SK-N-DZ (cell line): ENCODE data around the gene SOX2.

Experiments used
- DNase-seq: peaks from one replicate; pipeline ENCODE4 v3.0.0-alpha.2; 2015; ENCODE audit warnings: low spot score

SOX2 gene

DNA sequence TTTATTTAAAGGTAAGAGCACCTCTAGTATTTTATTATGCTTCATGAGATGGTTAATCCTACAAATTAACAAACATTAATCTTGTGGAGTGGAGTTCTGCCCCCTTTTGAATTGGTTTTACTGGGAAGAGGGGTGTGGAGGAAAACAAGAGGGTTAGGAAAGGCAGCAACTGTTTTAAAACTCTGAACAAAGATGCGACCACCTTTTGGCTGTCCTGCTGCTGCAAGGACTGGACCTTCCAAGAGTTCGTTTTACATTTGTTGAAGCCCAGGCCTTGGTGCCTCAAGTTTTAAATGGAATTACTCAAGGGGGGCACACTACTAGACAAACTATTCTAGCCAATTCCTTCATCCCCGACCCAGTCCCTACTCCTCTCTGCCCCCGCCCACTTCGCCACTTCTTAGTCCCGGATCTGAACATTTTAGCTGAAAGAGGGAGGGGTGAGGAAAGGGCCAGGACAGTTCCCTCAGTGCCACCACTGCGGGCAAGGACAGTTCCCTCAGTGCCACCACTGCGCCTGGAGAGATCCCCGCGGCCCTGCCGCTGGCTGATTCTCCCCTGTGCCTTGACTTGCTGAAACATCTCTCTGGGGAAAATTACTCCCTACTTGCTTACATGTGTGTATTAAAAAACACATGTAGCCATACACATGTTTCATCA, 11.2 kb downstream of the SOX2 start:
- DNase-seq: no peak

DNA sequence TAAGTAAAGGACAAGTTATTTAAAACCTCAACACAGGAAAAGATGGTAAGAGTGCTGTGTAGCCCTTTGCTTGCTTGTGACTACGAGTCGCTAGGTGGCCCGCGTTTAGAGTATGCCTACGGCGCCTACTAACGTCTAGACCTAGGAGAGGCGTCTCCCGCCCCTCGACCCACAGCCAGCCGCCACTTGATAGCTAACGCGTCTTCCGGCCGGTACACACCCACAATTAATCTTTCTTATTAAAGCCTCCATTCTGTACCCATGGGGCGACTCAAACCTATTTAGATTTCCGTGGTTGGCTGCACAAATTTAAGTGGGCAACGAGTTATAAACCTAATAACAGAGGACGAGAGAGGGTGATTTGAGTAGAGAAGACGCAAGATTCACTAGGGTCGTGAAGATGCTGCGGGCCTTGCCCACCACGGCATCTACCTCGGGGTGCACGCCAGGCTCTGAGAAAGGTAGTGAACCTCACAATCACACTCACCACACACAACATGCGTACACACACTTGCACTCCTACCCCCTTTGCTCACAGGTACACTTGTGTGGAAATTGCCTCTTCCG, 12.0 kb downstream of the SOX2 start:
- DNase-seq: no peak

GRCh38 chr3:181724192-181724965, 12.7 kb downstream of the SOX2 start:
- no peak for DNase-seq

DNA sequence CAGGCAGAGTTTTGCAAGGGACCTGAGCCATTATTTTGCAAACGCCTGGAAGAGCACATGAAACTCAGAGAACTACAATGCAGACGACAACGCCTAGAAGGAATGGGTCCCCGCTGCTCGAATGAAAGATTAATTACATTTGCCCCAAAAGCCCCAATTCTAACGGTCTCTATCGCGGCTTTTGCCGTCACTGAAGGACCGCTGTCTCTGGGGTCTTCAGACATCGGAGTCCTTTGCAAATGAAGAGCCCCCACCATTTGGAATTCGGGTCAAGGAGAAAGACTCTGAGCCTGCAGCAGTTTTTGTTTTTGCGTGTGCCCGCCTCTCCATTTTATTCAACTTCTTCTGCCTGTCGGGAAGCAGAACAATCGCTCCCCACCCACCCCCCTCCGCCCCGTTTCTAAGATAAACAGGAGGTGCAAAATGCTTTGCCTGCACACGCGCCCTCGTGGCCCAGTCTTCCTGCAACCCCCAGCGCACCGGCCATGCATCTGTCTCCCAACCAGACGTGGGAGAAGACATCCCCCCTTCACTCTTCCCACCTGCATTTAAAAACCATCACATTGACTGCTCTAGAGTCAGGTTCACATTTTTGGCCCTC, 13.5 kb downstream of the SOX2 start:
- no peak for DNase-seq

DNA sequence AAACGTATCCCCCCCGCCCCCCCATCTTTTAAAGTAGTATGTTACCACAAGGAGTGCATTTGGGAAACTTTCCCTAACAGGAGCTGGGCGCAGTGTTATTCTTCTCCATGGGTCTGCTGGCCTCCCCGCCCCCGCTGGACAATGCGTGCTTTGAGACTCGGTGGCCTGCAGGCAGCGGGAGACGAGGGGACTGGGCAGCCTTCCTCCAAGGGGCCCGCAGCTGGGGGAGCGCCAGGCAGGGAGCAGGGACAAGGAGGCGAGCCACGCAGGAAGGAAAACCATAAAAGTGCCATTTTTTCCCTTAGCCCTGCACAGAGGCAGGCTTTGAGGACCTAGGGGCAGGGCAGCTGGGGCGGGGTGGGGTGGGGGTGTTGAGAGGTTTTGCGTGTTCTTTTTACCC, 14.1 kb downstream of the SOX2 start:
- DNase-seq: no peak

- peak; percentile 14 for DNase-seq
Measured at GRCh38 chr3:181726351-181727330, 14.9 kb downstream of the SOX2 start.

DNA sequence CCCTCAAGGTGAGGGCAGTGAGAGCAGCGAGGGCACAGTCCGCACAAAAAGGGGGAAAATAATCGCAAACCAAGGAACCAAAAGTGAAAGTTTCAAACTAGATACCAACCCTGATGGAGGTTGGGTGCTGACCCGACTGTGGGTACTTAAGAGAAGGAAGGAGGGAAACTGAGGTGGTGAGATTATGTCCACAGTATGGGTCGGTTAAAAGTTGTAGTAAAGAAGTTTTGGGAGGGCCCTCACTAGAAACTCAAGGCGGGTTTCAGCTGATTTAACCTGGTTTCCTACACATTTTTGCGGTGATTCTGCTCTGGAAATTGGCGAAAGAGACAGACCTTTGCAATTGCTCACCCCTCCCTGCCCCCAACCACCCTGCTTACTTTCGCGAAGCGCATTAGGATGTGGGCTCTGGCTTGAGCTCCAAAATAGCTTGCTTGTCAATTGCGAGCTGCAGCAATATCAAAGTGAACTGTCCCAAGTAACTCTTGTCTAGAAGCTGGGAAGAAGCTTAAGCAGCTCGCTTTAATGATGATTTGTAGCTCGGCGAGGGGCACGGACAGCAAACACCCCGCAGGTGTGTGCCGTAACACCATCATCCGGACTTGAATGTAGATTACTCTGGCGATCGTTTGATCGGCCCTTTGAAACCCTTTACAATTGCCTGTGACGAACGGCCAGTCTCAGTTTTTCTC, 15.8 kb downstream of the SOX2 start:
- DNase-seq: no peak

- no peak for DNase-seq
Measured at GRCh38 chr3:181728470-181729340, 17.0 kb downstream of the SOX2 start.

GRCh38 chr3:181729341-181729869, 17.7 kb downstream of the SOX2 start:
- DNase-seq: no peak

DNA sequence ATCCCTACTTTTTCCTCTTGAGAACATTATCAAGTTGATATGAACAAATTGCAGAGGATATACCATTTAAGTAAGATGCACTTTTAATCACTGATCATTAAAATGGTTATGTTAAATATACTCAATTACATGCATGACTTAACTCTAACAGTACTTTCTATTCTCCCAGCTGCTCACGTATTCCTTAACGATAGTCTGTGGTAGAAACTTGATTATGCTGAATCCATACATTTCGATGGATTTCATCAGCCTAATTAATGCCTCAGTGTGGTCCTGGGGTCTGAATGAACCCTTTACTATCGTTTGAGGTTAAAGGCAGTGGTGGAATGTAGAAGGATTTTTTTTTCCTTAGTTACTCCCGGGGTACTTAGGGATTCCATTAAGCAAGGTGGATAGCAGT, 18.6 kb downstream of the SOX2 start:
- DNase-seq: no peak

DNA sequence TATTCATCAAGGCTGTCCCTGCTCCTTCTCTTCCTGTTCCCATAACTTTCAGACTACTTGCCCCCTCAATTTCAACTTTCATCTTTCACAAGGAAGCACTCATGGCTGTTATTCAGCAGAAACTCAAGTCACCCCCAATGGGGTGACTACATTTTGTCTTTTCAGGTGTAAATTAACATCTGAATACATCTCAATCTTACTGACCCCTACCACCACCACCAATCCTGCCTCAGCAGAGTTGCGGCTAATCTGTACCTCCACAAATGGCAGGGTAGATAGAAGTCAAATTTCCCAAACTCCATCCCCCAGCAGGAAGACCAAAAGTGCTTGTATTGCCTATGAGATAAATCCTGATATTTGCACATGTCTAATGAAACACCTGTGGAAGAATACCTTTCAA, 19.2 kb downstream of the SOX2 start:
- DNase-seq: no peak

DNA sequence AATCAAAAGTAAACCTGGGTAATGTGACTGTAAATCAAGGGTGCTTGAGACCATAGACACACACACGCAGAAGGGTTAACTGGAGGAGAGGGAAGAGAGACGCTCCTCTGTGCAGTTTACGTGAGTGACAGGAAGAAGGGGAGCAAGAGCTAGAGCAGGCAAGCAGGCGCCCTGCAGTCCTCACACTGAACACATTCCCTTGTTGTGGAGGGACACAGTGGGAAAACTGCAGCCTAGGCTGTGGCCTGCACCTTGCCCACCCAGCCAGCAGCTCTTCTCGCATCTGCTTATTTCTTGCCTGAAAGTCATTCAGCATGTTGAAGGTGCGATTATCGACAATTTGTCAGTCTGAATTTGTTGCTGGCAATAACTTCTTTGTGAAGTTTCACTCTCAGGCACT, 24.2 kb downstream of the SOX2 start:
- DNase-seq: no peak

- DNase-seq: no peak
Measured at GRCh38 chr3:181738551-181738950, 26.8 kb downstream of the SOX2 start.

- no peak for DNase-seq
Measured at GRCh38 chr3:181739628-181740027, 27.9 kb downstream of the SOX2 start.

- DNase-seq: no peak
Measured at GRCh38 chr3:181741417-181741816, 29.7 kb downstream of the SOX2 start.

GRCh38 chr3:181752202-181752671, 40.5 kb downstream of the SOX2 start:
- no peak for DNase-seq

GRCh38 chr3:181753391-181753790, 41.7 kb downstream of the SOX2 start:
- DNase-seq: no peak

GRCh38 chr3:181755959-181756358, 44.2 kb downstream of the SOX2 start:
- no peak for DNase-seq

GRCh38 chr3:181756645-181757297, 45.0 kb downstream of the SOX2 start:
- no peak for DNase-seq
